SJCRH30 (cell line): ENCODE measurements around the gene ABCB1. TPM values are rescaled to one million over a fixed set of nuclear protein-coding genes. Genes with fewer than 3 reads are reported as not detected.

ENCODE experiments used
- DNase-seq, 2 experiments: peaks; one replicate each; pipeline ENCODE4 v3.0.0-alpha.2; 2015 to 2020
- H3K27ac ChIP-seq: fragments of 250-450 bp; sonication (Bioruptor Pico); 2 replicates; pipeline ENCODE4 v1.5.1; 2020; ENCODE audit warnings: mild to moderate bottlenecking, moderate library complexity
- H3K27me3 ChIP-seq: fragments of 250-450 bp; sonication (Bioruptor Pico); 2 replicates; pipeline ENCODE4 v1.5.1; 2020; ENCODE audit warnings: mild to moderate bottlenecking, moderate library complexity
- H3K36me3 ChIP-seq: fragments of 250-450 bp; sonication (Bioruptor Pico); 2 replicates; pipeline ENCODE4 v1.5.1; 2020; ENCODE audit warnings: mild to moderate bottlenecking, moderate library complexity
- H3K4me1 ChIP-seq: fragments of 250-450 bp; sonication (Bioruptor Pico); 2 replicates; pipeline ENCODE4 v1.5.1; 2020; ENCODE audit warnings: mild to moderate bottlenecking, moderate library complexity
- H3K4me3 ChIP-seq: fragments of 250-450 bp; sonication (Bioruptor Pico); 2 replicates; pipeline ENCODE4 v1.5.1; 2020; ENCODE audit warnings: mild to moderate bottlenecking, moderate library complexity
- H3K9me3 ChIP-seq: fragments of 250-450 bp; sonication (Bioruptor Pico); replicated peaks from 2 replicates; pipeline ENCODE4 v1.5.1; 2020; ENCODE audit warnings: mild to moderate bottlenecking, moderate library complexity
- total RNA-seq: library from RNA; depleted of rRNA; stranded (reverse); fragments of >200 nt; shearing (Covaris generic); gene quantifications from 2 replicates; pipeline ENCODE4 v1.2.3, GENCODE V29; 2014; rRNA removed

ABCB1 gene
- not detected in 2 replicates for total RNA-seq

DNA sequence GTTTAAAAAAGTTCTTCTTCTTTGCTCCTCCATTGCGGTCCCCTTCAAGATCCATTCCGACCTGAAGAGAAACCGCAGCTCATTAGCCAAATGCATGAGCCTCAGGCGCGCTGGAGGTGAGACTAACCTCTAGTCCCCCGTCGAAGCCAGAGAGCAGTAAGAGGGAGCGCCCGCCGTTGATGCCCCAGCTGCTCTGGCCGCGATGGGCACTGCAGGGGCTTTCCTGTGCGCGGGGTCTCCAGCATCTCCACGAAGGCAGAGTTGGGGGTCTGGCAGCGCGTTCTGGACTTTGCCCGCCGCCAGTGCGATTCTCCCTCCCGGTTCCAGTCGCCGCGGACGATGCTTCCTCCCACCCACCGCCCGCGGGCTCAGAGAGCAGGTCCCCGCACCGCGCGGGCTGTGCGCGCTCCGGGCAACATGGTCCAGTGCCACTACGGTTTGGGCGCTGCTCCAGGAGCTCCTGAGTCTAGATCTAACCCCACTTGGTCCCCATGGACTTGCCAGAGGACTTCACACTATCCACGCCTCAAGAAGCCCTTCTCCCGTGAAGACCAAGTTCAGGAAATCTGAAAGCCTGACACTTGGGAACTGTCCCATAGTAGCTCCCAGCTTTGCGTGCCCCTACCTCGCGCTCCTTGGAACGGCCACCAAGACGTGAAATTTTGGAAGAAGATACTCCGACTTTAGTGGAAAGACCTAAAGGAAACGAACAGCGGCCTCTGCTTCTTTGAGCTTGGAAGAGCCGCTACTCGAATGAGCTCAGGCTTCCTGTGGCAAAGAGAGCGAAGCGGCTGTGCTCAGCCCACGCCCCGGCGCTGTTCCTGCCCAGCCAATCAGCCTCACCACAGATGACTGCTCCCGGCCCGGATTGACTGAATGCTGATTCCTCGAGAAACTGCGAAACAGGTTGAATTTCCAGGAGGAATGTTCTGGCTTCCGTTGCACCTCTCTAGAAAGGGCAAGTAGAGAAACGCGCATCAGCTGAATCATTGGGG, at the start of gene ABCB1:
ABCB1 (minus strand) TSS at position 755 of the 995 bp plus-strand sequence; CDS start at position 55, 700 bp downstream.
- peaks cover 3% of the 10 kb centered on the region; the same call in 1 of the 2 replicates for H3K4me1 ChIP-seq
- no peaks in the 10 kb centered on the region for H3K36me3 ChIP-seq
- no peak within 1 kb of the TSS for H3K4me3 ChIP-seq
- DNase-seq: no peak
- H3K27ac ChIP-seq: no peak within 1 kb of the TSS
- H3K9me3 ChIP-seq: no peaks in the 10 kb centered on the region
- peaks cover 3% of the 10 kb centered on the region; the same call in 1 of the 2 replicates for H3K27me3 ChIP-seq

DNA sequence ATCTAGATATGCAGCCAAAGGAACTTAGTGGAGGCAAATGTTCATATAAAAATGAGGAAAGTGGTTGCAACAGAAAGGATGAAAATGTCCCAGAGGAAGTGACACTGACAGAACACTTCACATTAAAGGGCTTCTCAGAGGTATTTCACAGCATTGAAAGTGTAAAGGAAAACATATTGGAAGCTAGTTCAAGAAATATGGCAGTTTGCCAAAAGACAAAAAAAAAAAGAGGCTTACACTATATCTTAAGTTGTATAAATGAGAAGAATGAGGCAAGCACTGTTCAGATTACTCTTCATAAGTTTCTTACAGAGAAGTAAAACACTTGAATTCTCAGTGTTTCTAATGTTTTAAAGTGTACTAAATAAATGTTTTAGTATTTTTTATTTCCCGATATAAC, 47.6 kb upstream of the ABCB1 start:
- H3K4me3 ChIP-seq: no peak overlapping the region
- H3K4me1 ChIP-seq: no peaks in the 10 kb centered on the region
- H3K27ac ChIP-seq: no peak overlapping the region
- no peaks in the 10 kb centered on the region for H3K36me3 ChIP-seq
- peak in 1 of 2 experiments; percentile 3 for DNase-seq
- H3K27me3 ChIP-seq: no peaks in the 10 kb centered on the region
- no peaks in the 10 kb centered on the region for H3K9me3 ChIP-seq

DNA sequence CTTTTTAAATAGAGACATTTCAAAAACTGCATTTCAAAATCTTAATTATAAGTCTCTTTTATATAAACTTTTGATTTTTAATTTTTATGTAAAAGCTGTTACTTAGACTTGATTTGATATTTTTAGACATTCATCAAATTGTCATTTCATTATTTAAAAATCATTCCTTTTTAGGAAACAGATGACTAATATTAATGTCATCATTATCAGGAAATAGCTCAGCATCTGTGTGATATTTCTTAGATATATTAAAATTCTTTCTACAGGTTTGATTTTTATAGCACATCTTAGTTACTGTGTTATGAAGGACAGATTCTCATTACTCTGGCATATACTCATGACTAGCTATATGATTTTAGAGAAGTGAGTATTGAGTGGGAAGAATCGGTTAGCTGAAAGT, 44.8 kb upstream of the ABCB1 start:
- DNase-seq: no peak
- Histone ChIP-seq H3K4me3 (no peak overlapping the region), H3K4me1 (no peaks in the 10 kb centered on the region)

DNA sequence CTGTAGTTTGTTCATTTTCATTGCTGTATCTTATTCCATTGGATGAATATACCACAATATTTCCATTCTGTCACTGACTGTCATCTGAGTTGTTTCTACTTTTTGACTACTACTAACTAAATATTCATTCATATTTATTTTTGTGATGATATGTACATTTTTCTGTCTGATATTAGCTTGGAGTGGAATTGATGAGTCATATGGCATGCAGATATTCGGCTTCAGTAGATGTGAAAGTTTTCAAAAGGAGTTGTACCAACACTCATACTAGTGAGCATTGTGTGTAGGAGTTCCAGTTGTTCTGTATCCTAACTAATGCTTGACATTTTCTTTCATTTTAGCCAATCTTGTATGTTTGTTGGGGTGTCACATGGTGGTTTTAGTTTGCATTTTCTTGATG, 35.2 kb upstream of the ABCB1 start:
- no peak overlapping the region for H3K27ac ChIP-seq
- H3K4me3 ChIP-seq: no peak overlapping the region
- no peaks in the 10 kb centered on the region for H3K36me3 ChIP-seq
- H3K9me3 ChIP-seq: no peaks in the 10 kb centered on the region
- DNase-seq: no peak
- no peaks in the 10 kb centered on the region for H3K4me1 ChIP-seq
- H3K27me3 ChIP-seq: no peaks in the 10 kb centered on the region

More for the DNA sequence above, 44.8 kb upstream of the ABCB1 start:
- H3K9me3 ChIP-seq: no peaks in the 10 kb centered on the region
- H3K36me3 ChIP-seq: no peaks in the 10 kb centered on the region
- H3K27ac ChIP-seq: no peak overlapping the region
- no peaks in the 10 kb centered on the region for H3K27me3 ChIP-seq

DNA sequence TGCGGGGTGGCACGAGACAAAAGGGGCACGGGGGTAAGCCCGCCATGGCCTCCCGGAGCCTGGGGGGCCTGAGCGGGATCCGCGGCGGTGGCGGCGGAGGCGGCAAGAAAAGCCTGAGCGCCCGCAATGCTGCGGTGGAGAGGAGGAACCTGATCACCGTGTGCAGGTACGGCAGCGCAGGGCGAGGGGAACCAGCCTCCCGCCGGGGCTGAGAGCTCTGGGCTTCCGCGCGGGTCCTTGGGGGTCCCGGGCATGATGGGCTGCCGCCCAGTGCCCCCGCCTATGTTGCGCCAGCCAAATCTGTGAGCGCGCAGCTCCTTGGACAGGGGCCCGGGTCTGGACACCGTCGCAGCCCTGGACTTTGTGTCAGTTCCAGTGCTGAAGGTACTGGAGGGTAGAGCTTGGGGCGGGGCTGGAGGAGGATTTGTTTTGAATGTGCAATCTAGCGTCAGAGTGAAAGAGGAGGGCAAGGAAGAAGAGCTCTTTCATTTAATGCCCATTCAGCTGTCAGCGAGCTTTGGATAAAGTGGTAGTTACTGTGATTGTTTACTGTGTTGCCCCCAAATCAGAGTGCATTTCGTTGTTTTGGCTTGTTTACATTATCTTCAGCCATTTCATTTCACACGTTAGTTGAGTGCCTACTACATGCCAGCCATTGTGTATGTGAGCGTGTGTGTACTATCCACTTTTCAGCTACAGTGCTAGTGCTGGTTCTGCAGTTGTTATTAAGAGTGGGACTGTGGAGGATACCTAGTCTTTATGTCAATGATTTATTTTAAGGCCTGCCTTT, 28.3 kb upstream of the ABCB1 start:
- Histone ChIP-seq H3K27me3 (no peaks in the 10 kb centered on the region), H3K27ac (no peak overlapping the region), H3K4me1 (no peaks in the 10 kb centered on the region), H3K9me3 (no peaks in the 10 kb centered on the region), H3K36me3 (no peaks in the 10 kb centered on the region), H3K4me3 (peak overlapping the region; percentile 58)
- DNase-seq: no peak

DNA sequence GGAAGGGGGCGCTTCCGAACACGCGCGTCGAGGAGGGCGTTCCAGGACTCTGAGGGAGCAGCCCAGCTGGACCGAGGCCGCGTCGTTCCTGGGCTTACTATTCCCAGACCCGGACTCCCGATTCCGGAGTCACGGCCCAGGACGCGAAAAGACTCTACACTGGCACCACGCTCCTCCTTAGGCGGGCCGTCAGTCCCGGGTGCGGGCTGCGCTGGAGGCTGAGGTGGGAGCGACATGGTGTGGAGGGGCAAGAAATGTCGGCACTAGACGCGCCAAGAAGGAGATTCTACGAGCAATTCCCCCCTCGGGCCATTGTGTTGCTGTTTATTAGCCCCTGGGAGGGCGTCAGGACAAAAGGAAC, 26.9 kb upstream of the ABCB1 start:
- Histone ChIP-seq H3K27ac (no peak overlapping the region), H3K27me3 (no peaks in the 10 kb centered on the region), H3K4me3 (peak overlapping the region; percentile 58), H3K9me3 (no peaks in the 10 kb centered on the region), H3K36me3 (no peaks in the 10 kb centered on the region), H3K4me1 (no peaks in the 10 kb centered on the region)
- no peak for DNase-seq

DNA sequence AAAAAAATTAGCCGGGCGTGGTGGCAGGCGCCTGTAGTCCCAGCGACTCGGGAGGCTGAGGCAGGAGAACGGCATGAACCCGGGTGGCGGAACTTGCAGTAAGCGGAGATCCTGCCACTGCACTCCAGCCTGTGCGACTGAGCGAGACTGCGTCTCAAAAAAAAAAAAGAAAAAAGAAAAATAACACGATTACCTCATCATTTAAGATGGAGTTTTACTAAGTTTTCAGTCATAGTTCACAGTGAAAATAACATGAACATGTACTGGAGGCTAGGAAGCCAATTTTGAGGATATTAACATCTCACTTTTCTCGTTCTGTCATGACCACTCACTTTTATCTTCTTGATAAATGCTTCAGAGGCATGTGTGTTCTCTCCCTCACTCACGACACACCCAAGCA, 24.4 kb upstream of the ABCB1 start:
- DNase-seq: no peak
- H3K27ac ChIP-seq: no peak overlapping the region
- no peaks in the 10 kb centered on the region for H3K27me3 ChIP-seq
- H3K9me3 ChIP-seq: no peaks in the 10 kb centered on the region
- H3K4me1 ChIP-seq: no peaks in the 10 kb centered on the region
- H3K4me3 ChIP-seq: no peak overlapping the region
- no peaks in the 10 kb centered on the region for H3K36me3 ChIP-seq

DNA sequence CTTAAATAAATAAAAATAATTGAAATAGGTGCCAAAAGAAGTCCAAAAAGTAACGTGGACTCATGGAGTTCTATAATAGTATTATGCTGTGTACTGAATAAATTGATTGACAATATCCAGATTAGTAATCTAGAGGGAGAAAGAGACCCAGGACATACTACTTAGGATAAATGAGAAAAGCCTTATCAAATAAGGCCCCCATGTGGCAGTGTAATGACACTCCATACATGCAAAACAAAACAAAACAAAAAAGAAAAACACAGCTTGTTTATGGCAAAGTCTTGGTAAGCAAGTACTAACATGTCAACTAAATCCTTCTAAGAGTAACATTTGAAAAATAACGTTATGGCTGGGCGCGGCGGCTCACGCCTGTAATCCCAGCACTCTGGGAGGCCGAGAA, 23.9 kb upstream of the ABCB1 start:
- no peak for DNase-seq
- H3K4me1 ChIP-seq: no peaks in the 10 kb centered on the region
- H3K9me3 ChIP-seq: no peaks in the 10 kb centered on the region
- no peak overlapping the region for H3K27ac ChIP-seq
- H3K27me3 ChIP-seq: no peaks in the 10 kb centered on the region
- no peak overlapping the region for H3K4me3 ChIP-seq
- no peaks in the 10 kb centered on the region for H3K36me3 ChIP-seq

DNA sequence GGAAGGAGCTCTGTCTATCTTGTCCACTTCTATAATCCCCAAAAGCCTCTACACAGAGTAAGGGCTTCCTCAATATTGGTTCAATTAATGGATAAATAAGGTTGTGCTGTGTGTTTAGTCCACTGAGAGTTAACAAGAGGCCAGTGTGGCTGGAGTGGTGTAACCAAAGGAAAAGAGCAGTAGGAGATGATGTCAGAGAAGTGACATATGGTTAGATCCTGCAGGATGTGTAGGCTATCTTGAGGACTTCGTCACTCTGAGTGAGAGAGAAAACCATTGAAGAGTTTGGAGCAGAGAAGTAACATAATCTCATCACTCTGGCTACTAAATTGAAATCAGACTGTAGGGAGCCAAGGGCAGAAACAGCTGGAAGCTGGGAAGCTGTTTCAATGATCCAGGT, 14.5 kb upstream of the ABCB1 start:
- no peak for DNase-seq
- H3K36me3 ChIP-seq: no peaks in the 10 kb centered on the region
- no peaks in the 10 kb centered on the region for H3K27me3 ChIP-seq
- no peak overlapping the region for H3K27ac ChIP-seq
- H3K9me3 ChIP-seq: no peaks in the 10 kb centered on the region
- no peaks in the 10 kb centered on the region for H3K4me1 ChIP-seq
- no peak overlapping the region for H3K4me3 ChIP-seq

DNA sequence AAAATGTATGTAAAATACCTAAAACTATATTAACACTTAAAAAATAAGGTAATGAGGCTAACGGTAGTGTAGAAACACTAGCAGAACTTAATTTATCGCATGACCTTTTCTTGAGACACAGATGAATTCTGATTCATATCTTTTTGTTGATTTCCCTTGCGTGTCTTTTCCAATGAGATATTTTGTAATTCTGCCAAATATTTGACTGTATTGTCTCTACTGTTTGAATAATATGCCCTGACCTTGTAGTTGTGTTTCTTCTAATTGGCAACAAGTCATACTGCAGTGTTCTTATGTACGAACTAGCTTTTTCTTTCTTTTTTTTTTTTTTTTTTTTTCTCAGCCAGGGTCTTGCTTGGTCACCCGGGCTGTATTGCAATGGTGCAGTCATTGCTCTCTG, 9.2 kb upstream of the ABCB1 start:
- Histone ChIP-seq H3K36me3 (no peaks in the 10 kb centered on the region), H3K4me3 (no peak overlapping the region), H3K27me3 (no peaks in the 10 kb centered on the region), H3K27ac (no peak overlapping the region), H3K9me3 (no peaks in the 10 kb centered on the region), H3K4me1 (no peaks in the 10 kb centered on the region)
- no peak for DNase-seq

DNA sequence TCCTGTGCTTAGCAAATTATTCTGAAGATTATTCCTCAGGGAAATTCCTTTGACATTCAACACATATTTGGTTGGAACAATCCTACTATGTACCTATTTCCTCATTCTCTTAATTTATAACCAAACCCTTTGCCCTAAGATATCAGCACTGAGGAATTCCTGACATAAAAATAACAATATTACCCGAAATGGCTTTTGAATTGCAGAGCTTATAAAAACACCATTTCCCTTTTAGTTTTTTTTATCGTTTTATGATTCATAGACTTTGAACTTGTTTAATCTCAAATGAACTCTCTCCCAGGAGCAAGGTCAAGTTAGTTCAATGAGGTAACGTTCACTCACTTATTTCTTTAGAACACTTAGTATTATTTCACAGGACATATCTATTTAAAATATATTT, 7.7 kb upstream of the ABCB1 start:
- no peaks in the 10 kb centered on the region for H3K9me3 ChIP-seq
- H3K27ac ChIP-seq: no peak overlapping the region
- DNase-seq: no peak
- H3K4me3 ChIP-seq: no peak overlapping the region
- H3K27me3 ChIP-seq: peaks cover 3% of the 10 kb centered on the region; the same call in 1 of the 2 replicates
- no peaks in the 10 kb centered on the region for H3K36me3 ChIP-seq
- H3K4me1 ChIP-seq: no peaks in the 10 kb centered on the region

DNA sequence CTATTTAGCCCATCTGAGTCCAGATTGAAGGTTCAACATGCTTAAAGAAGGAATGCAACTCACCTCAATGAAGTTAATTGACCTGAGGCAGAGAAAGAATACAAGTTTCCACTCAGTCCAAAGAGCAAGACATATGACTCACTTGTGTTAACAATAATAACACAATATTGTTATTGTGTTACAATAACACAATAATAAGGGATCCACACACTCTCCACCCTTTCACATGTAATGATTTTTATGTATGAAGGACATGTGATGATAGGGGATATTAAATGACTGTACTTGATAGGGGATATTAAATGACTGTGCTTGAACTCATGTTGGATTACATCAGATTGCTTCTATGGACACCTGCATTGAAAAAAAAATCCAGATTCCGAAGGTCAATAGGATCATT, 3.6 kb upstream of the ABCB1 start:
- H3K9me3 ChIP-seq: no peaks in the 10 kb centered on the region
- H3K27me3 ChIP-seq: peaks cover 3% of the 10 kb centered on the region; the same call in 1 of the 2 replicates
- H3K4me3 ChIP-seq: no peak overlapping the region
- no peaks in the 10 kb centered on the region for H3K36me3 ChIP-seq
- H3K4me1 ChIP-seq: no peaks in the 10 kb centered on the region
- no peak overlapping the region for H3K27ac ChIP-seq
- DNase-seq: no peak

DNA sequence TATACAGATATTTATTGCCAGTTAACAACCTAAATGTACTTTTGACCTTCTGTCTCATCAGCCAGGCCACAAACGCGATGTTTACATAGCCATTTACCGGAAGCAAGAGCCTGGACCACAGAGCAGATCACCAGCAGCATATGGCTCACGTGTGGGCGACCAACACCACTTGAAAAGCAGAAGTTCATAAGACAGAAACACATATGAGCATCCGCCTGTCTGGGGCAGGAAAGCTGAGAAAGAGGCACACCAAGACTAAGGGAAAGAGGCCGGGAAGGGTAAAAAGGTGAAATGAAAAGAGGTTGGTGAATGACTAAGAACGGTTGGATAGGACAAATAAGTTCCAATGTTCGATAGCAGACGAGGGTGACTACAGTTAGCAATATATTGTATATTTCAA, 1.3 kb downstream of the ABCB1 start:
- Histone ChIP-seq H3K27me3 (peaks cover 3% of the 10 kb centered on the region; the same call in 1 of the 2 replicates), H3K4me3 (no peak overlapping the region), H3K27ac (no peak overlapping the region), H3K36me3 (no peaks in the 10 kb centered on the region), H3K4me1 (peaks cover 3% of the 10 kb centered on the region; the same call in 1 of the 2 replicates), H3K9me3 (no peaks in the 10 kb centered on the region)
- DNase-seq: peak; percentile 12 to 25

DNA sequence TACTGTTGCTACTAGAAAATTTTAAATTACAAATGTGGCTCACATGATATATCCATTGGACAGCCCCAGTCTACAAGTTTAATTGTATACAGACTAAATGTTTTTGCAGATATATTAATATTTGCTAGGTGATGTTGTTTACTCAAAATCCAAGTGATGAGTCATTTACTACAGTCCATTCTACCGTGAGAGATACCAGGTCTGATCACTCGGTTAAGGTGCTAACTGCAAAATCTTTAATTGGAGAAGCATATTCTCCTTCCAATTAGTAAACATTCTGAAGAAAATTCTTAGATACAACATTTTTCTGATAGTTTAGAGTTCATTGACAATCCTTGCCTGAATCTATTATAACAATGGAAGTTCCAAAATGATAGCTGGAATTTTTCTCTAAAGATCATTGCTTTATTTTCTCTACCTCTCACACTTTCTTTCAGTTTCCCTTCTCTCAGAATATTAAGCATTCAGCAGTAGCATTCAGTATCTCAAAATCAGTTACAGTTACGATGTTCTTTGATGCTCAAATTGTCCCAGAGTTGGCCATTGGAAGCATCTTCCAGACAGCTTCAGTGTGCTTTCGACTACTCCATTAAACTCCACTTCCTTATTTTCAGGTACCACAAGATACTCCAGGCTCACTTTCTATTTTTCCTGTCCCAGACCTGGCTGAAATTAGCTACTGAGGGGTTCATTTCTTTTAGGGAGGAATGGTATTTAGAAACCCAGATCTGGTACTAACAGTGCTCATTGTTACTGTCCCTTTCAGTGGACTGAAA, 2.3 kb downstream of the ABCB1 start:
- H3K4me3 ChIP-seq: no peak overlapping the region
- no peaks in the 10 kb centered on the region for H3K27me3 ChIP-seq
- no peaks in the 10 kb centered on the region for H3K36me3 ChIP-seq
- H3K9me3 ChIP-seq: no peaks in the 10 kb centered on the region
- H3K27ac ChIP-seq: no peak overlapping the region
- no peak for DNase-seq
- peaks cover 3% of the 10 kb centered on the region; the same call in 1 of the 2 replicates for H3K4me1 ChIP-seq
